Measurements from ENCODE around the gene UBB.

UBB gene

DNA sequence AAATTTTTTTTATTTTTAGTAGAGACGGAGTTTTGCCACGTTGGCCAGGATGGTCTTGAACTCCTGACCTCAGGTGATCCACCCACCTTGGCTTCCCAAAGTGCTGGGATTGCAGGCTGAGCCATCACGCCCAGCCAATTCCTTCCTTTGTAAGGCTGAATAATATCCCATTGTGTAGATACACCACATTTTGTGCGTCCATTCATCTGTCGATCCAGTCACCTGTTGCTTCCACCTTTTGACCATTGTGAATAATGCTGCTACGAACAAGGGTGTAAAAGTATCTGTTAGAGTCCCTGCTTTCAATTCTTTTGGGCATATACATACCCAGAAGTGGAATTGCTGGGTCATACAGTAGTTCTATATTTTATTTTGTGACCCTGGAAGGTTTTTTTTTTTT is 49.8 kb downstream of the UBB start:
- no peak overlapping the region for H3K4me3 ChIP-seq (replicated peaks; ENCODE audit: insufficient read depth, low read length)
- no peak for TF ChIP-seq GABPA (IDR thresholded peaks at IDR 0.05; ENCODE audit: low read depth)
- no peak for TF ChIP-seq POLR2AphosphoS5 (IDR thresholded peaks at IDR 0.05; ENCODE audit: low read depth)
- TF ChIP-seq, protein P1, sequence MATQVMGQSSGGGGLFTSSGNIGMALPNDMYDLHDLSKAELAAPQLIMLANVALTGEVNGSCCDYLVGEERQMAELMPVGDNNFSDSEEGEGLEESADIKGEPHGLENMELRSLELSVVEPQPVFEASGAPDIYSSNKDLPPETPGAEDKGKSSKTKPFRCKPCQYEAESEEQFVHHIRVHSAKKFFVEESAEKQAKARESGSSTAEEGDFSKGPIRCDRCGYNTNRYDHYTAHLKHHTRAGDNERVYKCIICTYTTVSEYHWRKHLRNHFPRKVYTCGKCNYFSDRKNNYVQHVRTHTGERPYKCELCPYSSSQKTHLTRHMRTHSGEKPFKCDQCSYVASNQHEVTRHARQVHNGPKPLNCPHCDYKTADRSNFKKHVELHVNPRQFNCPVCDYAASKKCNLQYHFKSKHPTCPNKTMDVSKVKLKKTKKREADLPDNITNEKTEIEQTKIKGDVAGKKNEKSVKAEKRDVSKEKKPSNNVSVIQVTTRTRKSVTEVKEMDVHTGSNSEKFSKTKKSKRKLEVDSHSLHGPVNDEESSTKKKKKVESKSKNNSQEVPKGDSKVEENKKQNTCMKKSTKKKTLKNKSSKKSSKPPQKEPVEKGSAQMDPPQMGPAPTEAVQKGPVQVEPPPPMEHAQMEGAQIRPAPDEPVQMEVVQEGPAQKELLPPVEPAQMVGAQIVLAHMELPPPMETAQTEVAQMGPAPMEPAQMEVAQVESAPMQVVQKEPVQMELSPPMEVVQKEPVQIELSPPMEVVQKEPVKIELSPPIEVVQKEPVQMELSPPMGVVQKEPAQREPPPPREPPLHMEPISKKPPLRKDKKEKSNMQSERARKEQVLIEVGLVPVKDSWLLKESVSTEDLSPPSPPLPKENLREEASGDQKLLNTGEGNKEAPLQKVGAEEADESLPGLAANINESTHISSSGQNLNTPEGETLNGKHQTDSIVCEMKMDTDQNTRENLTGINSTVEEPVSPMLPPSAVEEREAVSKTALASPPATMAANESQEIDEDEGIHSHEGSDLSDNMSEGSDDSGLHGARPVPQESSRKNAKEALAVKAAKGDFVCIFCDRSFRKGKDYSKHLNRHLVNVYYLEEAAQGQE (IDR thresholded peaks at IDR 0.05; ENCODE audit: insufficient replicate concordance, low read depth): no peak
- no peak for TF ChIP-seq SPI1 (IDR thresholded peaks at IDR 0.05; ENCODE audit: borderline replicate concordance, low read depth)
- TF ChIP-seq, protein P2, sequence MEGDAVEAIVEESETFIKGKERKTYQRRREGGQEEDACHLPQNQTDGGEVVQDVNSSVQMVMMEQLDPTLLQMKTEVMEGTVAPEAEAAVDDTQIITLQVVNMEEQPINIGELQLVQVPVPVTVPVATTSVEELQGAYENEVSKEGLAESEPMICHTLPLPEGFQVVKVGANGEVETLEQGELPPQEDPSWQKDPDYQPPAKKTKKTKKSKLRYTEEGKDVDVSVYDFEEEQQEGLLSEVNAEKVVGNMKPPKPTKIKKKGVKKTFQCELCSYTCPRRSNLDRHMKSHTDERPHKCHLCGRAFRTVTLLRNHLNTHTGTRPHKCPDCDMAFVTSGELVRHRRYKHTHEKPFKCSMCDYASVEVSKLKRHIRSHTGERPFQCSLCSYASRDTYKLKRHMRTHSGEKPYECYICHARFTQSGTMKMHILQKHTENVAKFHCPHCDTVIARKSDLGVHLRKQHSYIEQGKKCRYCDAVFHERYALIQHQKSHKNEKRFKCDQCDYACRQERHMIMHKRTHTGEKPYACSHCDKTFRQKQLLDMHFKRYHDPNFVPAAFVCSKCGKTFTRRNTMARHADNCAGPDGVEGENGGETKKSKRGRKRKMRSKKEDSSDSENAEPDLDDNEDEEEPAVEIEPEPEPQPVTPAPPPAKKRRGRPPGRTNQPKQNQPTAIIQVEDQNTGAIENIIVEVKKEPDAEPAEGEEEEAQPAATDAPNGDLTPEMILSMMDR (IDR thresholded peaks at IDR 0.05; ENCODE audit: insufficient read depth, low read length): no peak
- no peak for DNase-seq (ENCODE audit: low read depth in 1 of 2, low spot score in 1 of 2)
- H3K27me3 ChIP-seq (ENCODE audit: insufficient read depth, poor library complexity, severe bottlenecking): no peaks in the 10 kb centered on the region
- no peak overlapping the region for H3K27ac ChIP-seq (replicated peaks)

DNA sequence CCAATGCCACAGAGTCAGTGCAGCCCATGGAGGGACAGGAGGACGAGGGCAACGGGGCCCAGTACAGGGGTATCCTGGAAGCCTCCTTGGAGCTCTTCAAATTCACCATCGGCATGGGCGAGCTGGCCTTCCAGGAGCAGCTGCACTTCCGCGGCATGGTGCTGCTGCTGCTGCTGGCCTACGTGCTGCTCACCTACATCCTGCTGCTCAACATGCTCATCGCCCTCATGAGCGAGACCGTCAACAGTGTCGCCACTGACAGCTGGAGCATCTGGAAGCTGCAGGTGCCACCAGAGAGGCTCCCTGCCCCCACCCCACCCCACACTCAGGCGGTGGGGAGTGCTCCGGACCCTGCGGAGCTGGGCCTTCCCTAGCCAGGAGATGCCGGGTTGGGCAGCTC is 51.1 kb downstream of the UBB start:
- DNase-seq (ENCODE audit: low read depth in 1 of 2, low spot score in 1 of 2): no peak
- TF ChIP-seq, protein P2 (IDR thresholded peaks at IDR 0.05; ENCODE audit: insufficient read depth, low read length): no peak
- TF ChIP-seq SPI1 (IDR thresholded peaks at IDR 0.05; ENCODE audit: borderline replicate concordance, low read depth) (no peak), POLR2AphosphoS5 (IDR thresholded peaks at IDR 0.05; ENCODE audit: low read depth) (no peak), GABPA (IDR thresholded peaks at IDR 0.05; ENCODE audit: low read depth) (no peak)
- TF ChIP-seq, protein P1 (IDR thresholded peaks at IDR 0.05; ENCODE audit: insufficient replicate concordance, low read depth): no peak

More for the DNA sequence above, 51.1 kb downstream of the UBB start:
- H3K4me3 ChIP-seq (replicated peaks; ENCODE audit: insufficient read depth, low read length): no peak overlapping the region
- H3K27me3 ChIP-seq (ENCODE audit: insufficient read depth, poor library complexity, severe bottlenecking): no peaks in the 10 kb centered on the region
- H3K27ac ChIP-seq (replicated peaks): no peak overlapping the region
